HG02981 (cell line): ENCODE data around the gene INO80B.
A peak's percentile ranks its signal among the peaks of the same experiment; 100 is the strongest.
"Not testable (repeated sequence)": the region's sequence is repeated elsewhere in the genome, so short reads cannot be mapped to it uniquely, and the experiment has no call there.

Experiments
- ATAC-seq: cut with Tn5 transposase; IDR thresholded peaks from one replicate; pipeline ENCODE4 v1.9.1; 2021; ENCODE audit warnings: mild to moderate bottlenecking, moderate library complexity; ENCODE audit not compliant: unreplicated experiment

INO80B gene

DNA sequence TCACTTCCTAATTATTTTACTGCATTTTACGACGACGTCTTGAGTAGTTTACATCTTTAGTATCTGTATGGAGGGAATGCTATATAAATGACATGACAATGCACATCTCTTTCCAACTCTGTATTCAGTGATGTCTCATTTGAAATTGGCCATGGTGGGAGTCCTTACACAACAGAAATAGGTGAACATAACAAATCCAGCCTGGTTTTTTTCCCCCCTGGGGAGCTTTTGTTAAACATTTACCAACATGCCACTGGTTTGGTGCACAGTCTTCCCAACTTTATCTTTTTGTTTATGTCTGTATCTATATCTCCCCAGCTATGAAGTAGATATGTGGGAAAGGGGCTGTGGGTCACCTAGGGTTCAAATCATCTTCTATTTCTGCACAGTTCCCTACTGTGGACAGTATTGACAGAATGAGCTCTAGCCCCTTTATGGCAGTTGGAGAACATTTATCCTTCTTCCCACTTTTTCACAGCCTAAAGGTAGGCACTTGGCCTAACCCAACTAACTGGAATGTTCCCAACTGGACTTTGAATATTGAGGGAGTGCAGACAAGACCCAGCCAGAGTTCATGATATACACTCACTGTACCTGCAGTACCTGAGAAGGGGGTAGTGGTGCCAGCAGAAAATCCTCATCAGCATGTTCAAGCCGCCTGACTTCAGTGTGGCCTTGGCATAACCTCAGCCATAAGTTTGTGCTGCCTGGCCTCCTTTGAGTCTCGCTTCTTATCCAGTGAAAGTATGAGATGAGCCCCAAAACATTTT, 7.5 kb upstream of the INO80B start:
- no peak for ATAC-seq

DNA sequence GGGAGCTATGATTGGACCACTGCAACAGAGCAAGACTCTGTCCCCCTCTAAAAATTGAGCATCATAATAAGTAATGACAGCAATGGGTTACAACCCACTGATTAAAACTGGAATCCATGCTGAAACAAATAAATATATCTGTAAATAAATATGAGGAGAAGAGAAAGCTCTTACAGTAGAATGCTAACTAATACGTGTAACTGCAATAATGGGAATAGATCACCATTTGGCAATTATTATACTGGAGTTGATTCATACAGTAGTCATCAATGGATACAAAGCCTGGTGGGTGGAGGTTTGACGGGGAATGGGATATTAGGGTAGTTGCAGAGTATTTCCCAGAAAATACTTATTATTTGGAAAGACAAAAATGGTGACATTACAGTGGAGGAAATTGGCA, 6.1 kb upstream of the INO80B start:
- ATAC-seq, result no peak

DNA sequence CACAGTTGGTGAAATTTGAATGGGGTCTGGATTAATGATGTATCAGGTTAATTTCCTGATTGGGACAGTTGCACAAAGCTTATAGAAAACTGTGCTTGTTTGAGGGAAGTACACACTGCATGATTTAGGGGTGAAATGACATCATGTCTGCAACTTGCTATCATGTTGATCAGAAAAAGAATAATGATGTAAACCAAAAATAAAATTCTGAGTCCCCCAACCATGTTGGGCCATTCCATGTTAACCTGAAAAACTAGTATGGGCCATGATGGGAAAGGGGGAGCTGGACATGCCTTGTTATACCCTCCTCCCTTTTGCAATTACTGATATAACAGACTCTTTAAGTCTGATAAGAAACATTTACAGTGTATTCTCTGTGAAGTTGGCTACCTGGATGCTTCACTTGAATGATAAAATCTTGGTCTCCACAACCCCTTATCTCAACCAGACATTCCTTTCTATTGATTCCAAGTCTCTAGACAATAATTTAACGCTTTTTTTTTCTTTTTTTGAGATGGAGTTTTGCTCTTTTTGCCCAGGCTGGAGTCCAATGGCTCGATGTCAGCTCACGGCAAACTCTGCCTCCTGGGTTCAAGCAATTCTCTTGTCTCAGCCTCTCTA, 4.2 kb upstream of the INO80B start:
- ATAC-seq, result no peak

DNA sequence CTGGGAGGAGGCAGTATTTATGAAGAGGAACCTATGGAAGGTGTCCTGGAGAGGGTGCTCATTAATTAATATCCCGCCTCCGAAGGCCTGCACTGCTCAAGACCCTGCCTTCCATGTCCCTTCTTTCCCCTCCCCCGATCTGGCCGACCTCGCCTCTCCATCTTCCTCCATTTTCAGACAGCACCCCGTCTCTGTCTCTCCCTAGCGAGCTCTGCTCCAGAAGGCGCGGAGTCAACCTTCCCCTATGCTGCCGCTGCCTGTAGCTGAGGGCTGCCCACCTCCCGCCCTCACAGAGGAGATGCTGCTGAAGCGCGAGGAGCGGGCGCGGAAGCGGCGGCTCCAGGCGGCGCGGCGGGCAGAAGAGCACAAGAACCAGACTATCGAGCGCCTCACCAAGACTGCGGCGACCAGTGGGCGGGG, 2.3 kb downstream of the INO80B start:
- ATAC-seq, result no peak

DNA sequence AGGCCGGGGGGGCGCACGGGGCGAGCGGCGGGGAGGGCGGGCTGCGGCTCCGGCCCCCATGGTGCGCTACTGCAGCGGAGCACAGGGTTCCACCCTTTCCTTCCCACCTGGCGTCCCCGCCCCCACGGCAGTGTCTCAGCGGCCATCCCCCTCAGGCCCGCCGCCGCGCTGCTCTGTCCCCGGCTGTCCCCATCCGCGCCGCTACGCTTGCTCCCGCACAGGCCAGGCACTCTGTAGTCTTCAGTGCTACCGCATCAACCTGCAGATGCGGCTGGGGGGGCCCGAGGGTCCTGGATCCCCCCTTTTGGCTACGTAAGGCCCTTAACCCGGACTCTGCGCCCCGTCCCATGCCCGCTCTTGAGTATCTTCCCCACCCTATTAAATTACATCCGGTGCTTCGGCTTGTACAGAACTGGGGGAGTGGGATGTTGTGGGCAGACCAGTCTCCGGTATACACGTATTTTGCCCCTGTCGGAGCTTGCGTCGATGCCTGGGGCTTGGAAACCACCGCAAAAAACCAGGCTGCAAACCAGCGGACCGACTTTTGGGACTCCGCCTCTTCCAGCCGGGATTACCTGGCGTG, 2.8 kb downstream of the INO80B start:
- peak; percentile 27 for ATAC-seq

DNA sequence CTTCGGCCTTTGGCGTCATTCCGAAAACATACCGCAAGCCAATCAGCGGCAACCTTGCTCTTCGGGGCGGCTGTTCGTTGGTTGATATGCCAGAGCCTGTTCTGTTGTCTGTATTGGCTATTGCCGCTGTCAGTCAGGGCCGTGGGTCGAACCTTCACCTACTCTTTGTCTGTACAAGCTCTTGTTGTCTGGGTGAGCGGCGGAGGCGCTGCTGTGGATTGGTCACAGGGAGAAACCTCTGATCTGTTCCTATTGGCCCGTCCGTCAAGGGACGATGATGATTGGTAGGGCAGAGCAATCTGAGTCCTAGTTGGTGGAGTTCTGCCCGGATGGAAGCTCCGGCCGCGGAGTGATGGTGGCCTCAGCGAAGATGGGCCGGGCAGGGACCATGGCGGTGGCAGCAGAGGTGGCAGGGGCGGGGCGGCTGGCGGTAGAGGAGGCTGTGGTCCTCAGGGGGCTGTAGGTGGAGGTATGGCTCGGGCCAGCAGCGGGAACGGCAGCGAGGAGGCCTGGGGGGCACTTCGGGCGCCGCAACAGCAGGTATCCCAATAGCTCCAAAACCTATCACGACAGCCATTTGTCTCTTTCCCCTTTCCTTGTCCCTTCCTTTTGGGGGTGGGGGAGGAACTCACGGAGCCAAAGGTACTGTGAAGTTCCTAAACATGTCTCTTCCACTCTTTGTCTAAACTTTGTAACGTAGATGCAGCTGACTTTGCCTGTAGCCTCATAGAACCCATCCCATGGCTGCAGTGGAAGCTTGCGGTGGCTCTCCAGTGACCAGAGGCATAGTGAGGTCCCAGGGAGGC, 3.4 kb downstream of the INO80B start, which contains the start of gene WBP1:
Gene WBP1 (plus strand): TSS at position 307 of the 806 bp plus-strand sequence. CDS start 165 bp downstream, at position 472.
- ATAC-seq, result peak; percentile 80

DNA sequence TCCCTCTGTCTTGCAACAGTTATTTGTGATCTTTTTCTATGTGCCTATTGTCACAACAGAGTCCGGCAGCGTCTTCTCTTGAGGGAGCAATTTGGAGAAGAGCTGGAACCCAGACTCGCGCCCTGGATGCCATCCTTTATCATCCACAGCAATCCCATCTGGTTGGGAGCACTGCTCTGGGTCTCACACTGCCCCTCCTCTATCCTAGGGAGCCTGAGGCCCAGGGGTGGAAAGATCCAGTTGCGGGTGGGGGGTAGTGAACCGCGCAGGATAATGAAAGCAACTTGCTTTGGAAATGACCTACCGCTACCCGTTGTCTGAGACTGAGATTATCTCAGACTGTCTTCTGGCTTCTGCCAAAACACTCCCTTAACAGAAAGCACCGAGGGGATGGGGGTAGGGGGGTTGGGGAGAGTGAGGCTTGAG, 4.1 kb downstream of the INO80B start:
- ATAC-seq, result no peak

DNA sequence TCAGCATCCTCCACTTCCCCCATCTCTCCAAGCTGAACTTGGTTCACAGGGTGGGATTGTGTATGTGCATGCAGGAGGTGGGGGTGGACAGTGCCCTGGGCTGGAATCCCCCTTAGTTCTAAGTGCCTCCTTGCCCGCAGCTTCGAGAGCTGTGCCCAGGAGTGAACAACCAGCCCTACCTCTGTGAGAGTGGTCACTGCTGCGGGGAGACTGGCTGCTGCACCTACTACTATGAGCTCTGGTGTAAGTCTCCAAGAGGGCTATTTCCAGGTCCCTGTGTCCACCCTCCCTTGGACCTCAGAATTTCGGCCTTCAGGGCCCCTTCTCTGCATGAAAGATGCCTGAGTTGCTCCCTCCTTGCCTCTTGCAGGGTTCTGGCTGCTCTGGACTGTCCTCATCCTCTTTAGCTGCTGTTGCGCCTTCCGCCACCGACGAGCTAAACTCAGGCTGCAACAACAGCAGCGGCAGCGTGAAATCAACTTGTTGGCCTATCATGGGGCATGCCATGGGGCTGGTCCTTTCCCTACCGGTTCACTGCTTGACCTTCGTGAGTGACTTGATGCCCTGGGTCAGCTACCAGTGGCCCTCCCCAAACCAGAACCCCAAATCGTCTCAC, 4.7 kb downstream of the INO80B start:
- not testable (repeated sequence) for ATAC-seq

DNA sequence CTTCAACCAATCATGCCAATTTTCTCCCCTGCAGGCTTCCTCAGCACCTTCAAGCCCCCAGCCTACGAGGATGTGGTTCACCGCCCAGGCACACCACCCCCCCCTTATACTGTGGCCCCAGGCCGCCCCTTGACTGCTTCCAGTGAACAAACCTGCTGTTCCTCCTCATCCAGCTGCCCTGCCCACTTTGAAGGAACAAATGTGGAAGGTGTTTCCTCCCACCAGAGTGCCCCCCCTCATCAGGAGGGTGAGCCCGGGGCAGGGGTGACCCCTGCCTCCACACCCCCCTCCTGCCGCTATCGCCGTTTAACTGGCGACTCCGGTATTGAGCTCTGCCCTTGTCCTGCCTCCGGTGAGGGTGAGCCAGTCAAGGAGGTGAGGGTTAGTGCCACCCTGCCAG, 5.3 kb downstream of the INO80B start:
- ATAC-seq, result not testable (repeated sequence)

DNA sequence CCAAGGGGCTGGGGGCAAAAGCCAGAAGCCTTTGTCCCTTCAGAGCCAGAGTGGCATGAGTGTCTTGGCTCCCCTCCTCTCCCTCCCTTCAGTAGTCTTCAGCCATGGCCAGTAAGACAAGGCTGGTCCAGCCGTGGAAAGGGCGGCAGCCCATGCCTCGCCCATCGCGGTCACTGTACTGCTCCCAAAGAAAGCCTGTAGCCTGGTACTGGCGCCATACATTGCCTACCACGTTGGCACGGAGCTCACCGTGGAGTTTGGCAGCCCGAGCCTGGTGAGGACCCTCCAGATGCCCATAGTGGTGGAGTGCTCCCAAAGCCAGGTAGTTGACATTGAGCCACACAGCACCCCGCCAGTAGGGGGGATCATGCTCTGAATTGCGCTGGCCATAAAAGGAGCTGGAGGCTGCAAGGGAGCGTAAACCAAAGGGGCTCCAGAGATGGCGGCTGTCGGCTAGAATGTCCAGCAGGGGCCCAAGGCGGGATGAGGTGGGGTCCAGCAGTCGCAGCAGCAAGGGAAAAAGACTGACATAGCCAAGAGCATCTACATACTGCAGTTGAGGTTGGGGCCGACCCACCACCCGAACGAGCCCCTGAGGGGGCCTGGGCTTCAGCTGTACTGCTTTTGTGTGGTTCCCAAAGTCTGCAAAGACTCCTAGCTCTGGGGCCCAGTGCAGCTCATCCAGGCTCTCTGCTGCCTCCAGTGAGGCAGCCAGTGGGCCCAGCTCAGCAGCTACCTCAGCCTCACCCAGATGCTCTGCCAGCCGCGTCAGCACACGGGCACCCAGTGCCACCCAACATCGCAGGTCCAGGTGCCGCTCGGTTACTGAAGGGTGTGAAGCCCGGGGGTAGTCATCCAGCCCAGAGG, 6.5 kb downstream of the INO80B start:
- ATAC-seq, result no peak

DNA sequence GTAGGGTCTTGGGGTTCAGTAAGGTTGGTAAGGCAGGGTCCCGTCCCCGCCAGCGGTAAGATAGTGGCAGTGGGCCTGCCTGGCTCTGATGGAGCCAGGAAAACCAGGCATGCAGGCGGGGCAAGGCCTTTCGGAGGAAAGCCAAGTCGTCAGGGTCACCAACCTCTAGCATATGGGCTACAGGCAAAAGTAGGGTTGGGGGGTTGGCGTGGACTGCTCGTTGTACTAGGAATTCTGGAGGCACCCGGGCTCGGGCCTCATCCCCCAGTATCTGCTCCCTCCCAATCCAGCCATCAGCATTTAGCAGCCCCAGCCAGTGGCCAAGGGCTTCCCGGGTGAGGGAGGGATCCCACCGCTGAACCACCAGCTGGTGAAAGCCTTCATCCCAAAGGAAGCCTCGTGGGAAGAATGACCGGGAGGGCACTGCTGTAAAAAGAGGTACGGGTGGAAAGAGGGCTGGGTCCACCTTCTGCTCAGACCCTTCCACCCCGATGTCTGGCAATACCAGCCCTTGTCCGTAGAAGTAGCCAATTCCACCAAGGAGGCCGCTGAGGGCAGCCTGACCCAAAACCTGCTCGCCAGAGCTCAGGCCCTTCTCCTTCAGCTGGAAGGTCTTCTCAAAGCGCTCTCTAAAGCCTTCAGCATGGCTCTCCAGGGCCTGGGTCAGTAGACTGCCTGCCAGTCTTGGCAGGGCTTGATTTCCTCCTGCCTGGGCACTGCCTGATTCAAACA, 7.3 kb downstream of the INO80B start:
- no peak for ATAC-seq

DNA sequence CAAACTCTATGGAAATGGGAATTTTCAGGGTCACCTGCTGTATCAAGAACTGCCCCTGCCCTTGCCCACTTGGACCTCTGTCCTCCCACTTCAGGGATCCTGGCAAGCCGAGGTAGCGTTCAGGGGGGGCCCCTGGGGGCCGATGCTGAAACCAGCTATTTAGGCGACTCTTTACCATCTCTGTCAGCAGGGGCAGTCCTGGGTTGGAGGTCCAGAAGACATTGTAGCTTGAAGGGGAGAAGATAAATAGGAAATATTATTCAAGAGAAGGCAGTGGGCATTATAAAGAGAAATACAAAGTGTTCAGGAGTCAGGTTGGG, 7.9 kb downstream of the INO80B start:
- ATAC-seq, result no peak

DNA sequence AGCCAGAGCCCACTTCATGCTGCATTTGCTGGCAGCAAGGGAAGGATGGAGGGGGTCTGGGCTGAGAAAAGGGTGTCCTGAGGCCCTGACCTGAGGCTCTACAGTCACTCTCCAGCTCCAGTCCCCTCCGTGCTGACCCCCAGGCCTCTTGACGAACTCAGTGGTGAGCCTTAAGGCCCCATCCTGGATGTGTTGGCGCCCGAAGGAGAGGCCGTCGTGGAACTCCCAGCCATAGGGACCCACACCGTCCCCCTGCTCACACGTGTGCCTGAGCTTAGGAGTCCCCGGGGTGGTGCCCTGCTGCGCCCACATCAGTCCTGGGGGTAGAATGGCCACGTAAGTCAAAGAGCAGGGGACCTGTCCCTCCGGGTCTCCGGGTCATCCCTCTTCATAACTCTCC, 9.5 kb downstream of the INO80B start:
- ATAC-seq, result no peak

DNA sequence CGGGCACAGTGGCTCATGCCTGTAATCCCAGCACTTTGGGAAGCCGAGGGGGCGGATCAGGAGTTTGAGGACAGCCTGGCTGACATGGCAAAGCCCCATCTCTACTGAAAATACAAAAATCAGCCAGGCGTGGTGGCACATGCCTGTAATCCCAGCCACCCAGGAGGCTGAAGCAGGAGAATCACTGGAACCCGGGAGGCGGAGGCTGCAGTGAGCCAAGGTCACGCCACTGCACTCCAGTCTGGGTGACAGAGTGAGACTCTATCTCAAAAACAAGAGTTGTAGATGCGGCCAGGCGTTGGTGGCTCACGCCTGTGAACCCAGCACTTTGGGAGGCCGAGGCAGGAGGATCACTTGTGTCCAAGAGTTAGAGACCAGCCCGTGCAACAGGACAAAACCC, 15.9 kb downstream of the INO80B start:
- ATAC-seq, result not testable (repeated sequence)

DNA sequence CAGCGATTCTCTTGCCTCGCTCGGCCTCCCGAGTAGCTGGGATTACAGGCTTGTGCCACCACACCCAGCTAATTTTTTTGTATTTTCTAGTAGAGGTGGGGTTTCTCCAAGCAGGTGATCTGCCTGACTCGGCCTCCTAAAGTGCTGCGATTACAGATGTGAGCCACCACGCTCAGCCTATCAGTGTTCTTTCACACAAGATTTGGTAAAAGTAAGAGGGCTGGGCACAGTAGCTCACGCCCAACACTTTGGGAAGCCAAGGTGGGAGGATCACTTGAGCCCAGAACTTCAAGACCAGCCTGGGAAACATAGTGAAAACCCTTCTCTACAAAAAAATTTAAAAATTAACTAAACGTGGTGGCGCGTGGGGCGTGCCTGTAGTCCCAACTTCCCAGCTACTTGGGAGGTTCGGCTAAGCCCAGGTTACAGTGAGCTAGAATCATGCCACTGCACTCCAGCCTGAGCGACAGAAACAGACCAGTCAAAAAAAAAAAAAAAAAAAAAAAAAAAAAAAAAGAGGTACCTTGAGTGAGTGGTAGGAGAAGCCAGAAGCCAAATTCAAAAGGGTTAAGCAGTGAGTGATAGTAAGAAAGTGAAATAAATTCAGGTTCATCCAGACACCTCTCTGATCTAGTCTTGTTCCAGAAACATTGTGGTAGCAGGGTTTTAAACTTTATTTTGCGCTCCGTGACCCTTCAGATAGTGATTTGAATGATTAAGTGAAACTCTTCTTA, 16.6 kb downstream of the INO80B start:
- no peak for ATAC-seq

DNA sequence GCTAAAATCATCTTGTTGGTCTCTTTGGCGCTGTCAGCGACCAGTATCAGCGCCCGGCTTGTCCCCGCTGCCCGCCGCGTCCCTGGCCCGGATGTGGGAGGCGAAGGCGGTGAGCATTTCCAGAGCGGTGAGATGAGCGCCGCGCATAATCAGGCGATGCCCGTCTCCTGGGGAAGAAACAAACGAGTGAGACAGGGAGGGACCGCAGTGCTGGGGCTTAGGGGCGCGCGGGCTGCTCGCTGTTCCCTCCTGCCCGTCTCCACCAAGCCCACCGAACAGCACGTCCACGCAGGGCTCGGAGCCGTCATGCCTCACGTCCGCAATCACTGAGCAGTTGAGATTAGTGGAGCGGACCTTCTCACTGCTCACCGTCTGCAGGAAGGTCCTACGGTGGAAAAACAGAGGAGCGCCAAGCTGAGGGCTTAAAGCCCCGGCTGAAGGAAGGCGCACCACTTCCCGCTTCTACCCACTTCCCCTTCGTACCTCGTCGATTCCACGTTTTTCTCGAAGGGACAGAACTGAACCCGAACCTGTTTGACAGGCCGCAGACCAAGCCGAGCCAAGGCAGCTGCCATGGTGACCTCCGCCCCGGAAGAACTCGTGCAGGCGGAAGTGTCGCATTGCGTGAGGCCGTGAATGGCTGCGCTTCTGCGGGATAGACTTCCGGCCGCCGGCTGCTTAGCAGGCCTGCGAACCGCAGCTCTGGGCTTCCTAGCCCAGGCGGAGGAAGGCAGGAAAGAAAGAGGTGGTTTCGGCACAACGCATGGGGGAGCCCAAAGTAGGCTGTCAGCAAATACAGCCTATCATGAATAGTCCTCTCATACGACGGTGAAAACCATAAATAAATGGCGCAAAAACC, 17.4 kb downstream of the INO80B start, which contains the start of gene MRPL53:
Gene MRPL53 (minus strand): TSS at position 595 of the 859 bp plus-strand sequence. CDS start 20 bp downstream, at position 575.
- ATAC-seq, result peak; percentile 77

DNA sequence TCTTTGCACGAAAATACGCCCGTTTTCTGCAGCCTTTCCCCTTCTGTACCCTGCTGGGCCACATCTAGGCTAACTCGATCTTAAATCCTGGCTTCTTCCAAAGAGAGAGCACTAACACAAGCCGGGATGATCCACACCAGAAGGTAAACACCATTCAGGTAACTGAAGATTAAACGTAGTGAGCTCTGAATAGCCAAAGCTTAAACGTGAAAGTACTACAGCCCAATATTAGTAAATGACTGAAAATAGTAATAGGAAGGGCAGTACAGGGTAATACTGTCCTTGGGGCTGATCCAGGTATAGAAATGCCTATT, 18.0 kb downstream of the INO80B start:
- ATAC-seq, result peak; percentile 8

DNA sequence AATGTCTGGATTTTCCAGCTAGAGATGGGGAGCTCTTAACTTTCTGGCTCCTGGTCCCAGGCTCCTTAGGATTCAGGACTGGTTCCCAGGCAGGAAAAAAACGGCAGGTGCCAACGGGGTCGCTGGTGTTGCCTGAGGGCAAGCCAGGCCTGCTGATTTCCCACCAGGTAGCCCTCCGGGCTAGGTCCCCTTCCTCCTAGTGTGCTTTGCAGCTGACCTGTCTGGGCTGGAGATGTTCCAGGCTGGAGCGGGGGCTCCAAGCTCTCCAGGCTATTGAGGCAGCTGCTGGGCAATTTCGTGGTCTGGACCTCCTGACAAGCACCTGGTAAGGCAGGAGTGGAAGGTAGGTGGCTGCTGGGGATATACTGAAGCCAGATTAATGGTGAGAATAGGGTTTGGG, 19.6 kb downstream of the INO80B start:
- ATAC-seq, result no peak
